GM19025 (cell line): Measurements from ENCODE around the gene SHROOM3.

ENCODE experiments used
- ATAC-seq: cut with Tn5 transposase; IDR thresholded peaks from one replicate; pipeline ENCODE4 v1.9.1; 2021; ENCODE audit warnings: mild to moderate bottlenecking, low read depth, moderate library complexity; ENCODE audit not compliant: unreplicated experiment

SHROOM3 gene

DNA sequence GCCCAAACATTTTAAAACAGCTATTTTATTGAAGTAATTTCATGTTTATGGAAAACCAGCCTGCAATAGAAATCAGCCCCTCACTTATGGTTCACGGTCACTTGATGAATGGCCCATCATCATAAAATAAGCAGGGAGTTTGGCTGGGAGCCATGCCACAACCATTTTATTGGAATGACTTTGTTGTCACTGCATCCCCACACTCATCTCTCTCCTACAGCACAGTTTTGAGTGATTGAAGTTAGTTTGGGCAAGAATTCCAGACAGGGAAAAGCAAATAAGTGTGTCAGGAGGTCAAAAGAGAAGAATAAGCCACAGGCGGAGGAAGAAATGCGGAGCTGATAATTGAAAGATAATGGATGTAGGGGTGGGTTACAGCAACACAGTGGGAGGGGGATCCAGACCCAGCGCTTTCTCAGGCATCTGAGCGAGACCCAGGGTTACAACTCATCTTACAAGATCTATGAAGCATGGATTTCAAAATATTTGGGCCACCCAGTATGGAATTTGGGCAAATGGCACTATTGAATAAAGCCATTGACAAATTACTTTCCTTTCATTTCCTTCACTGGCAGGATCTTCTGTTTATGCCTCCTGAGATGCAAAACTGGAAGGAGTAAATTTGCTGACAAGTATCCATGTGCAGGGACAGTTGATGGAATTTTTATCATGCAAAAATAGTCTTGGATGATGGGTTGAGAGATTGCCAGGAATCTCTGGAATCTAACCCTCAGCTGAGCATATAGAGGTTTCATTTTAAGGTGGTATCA lies 100.8 kb downstream of the SHROOM3 start:
- ATAC-seq, result no peak

GRCh38 chr4:76536373-76536689 lies 101.3 kb downstream of the SHROOM3 start:
- no peak for ATAC-seq

- ATAC-seq, result no peak
Measured at GRCh38 chr4:76538296-76538695, 103.3 kb downstream of the SHROOM3 start.

GRCh38 chr4:76539979-76540378 lies 105.0 kb downstream of the SHROOM3 start:
- ATAC-seq, result no peak

- ATAC-seq, result no peak
Measured at GRCh38 chr4:76540486-76540885, 105.5 kb downstream of the SHROOM3 start.

DNA sequence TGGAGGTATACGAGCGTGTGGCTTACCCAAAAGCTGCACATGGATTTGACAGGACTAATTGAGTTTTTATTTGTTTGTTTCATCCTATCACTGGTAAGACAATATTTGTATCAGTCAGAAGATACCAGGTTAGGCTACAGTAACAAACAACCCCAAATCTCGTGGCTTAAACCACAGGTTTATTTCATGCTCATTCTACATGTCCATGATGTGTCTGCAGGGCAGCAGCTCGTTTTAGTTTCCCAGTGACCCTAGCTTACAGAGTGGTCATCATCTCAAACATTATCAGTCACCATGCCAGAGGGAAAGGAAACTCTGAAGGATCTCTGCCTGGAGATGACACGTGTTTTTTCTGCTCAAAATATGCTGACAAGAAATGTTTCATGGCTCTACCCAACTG lies 108.3 kb downstream of the SHROOM3 start:
- ATAC-seq, result no peak

GRCh38 chr4:76544725-76545124 lies 109.7 kb downstream of the SHROOM3 start:
- ATAC-seq, result no peak

- ATAC-seq, result no peak
Measured at GRCh38 chr4:76545226-76545884, 110.3 kb downstream of the SHROOM3 start.

- ATAC-seq, result no peak
Measured at GRCh38 chr4:76546327-76546726, 111.3 kb downstream of the SHROOM3 start.

DNA sequence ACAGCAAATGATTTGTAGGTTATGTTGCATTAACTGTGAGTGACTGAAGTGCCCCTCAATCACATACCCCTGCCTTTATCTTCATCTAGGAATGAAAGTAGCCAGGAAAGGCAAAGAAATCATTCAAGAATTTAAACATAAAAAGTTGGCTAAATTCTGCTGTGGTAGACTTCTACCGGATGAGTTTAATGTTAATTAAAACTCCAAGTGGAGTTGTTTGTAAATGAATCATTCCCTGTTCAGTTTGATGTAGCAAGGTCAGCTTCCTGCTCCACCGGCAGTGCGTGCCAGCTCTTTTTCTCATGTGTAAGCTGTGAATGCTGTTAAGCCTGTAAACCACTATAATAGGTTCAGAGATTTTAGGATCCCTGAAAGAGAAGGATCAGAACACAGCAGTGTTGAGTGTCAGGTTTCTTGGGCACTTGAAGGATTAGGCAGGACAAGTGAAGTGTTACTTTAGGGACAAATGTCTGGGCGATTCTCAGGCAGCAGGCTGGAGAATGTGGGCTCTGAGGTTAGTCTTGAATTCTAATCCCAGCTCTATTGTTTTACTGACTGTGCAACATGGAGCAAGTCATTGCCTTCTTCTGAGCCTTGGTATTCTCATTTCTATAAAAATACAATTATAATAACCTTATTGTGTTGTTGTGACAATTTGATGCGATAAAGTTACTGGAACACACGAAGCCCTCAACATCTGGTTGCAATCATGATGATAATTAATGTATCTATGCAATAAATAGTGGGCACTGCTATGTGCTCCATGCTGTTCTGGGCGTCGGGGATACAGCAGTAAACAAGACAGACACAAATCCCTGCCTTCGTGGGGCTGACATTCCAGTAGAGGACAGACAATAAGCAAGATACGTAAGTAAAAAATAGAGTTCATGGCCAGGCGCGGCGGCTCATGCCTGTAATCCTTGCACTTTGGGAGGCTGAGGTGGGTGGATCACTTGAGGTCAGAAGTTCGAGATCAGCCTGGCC lies 112.0 kb downstream of the SHROOM3 start:
- no peak for ATAC-seq

DNA sequence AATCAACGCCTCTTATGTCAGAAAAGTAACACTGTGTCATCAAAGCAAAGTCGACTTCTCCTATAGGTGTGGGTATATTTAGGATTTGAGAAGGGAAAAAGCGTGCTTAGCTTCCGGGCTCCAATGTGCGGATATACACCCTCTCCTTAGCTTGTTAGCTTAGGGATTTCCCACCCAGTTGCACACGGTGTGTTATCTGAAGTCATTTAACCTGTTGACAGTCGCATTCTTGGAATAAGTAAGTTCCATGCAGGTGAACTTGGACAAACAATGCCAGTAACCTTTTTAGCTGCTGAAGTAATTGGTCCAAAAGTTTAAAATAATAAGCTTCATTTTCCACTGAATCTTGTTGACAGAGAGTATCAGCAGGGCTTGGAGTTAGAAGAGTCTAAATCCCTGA lies 113.7 kb downstream of the SHROOM3 start:
- no peak for ATAC-seq

- ATAC-seq, result no peak
Measured at GRCh38 chr4:76549765-76550164, 114.7 kb downstream of the SHROOM3 start.

- no peak for ATAC-seq
Measured at GRCh38 chr4:76550966-76551780, 116.1 kb downstream of the SHROOM3 start.

- no peak for ATAC-seq
Measured at GRCh38 chr4:76554630-76555029, 119.6 kb downstream of the SHROOM3 start.

- ATAC-seq, result no peak
Measured at GRCh38 chr4:76556452-76556851, 121.4 kb downstream of the SHROOM3 start.

DNA sequence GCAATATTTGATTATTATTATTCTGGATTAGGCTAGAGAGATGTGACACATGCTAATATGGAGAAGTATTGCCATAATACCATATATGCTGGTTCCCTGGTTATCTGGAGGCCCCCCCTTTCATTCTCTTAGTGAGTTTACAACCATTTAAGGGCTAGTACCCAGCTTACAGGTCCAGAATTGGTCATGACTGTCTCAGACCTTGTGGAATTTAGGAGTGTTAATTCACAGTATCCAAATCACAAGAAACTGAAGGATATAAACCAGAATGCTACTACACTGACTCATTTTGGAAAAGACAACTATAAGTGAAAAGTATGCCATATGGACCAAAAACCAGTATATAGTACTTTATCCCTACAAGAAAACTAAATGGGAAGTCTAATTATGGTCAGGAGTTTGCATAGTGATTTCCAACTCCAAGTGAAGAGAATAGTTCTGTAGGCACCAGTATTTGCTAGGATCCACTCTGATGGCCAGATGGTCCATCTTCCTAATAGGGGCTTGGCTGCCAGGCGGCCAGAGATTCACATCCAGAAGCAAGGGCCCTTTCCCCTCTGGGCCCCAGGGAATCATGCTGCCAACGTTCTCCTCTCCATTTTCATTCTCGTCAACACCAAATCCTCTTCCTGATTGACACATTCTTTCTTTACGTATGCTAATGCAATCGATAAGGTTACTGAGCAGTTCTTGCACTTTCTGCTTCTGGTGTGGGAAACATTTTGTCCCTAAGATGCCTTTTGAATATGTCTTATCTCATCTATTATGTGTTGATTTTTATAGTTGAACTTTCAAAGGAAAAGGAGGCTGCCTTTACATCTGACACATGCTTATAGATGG lies 123.6 kb downstream of the SHROOM3 start:
- ATAC-seq, result no peak

DNA sequence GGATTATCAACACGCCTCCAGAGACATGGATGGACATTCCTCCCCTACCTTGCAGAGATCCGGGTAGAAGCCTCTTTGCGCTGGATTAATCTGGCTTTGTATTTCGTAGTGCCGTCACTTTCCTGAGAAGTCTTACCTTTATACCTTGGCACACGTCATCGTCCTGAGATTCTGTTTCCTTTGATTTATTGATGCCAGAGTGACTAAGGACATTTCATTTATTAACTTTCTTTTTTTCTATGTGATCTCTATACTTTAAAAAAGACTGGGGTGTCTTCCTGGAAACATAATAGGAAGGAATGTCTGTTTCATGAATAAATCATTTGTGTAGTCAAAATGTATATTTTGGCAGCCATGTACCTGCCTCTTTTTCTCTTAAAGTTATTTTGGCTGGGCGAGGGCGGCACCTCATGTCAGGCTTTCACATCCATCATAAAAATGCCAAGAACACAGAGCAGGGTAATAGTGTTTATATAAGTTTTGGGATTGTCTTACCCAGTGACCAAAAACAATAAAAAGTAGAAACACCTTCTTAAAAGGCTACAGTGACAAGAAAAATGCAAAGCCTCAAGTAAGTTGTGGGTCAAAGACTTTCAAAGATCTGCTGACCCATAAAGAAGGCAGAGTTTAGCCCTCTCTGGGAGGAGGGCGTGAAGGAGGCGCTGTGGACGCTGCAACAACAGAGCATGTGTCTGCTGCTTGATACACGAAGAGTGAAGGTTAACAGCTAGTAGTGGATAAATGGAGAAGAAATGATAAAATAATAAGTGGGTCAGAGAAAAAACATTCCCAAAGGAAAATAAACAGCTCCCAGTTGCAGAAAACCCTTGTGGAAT lies 124.4 kb downstream of the SHROOM3 start:
- ATAC-seq, result no peak

DNA sequence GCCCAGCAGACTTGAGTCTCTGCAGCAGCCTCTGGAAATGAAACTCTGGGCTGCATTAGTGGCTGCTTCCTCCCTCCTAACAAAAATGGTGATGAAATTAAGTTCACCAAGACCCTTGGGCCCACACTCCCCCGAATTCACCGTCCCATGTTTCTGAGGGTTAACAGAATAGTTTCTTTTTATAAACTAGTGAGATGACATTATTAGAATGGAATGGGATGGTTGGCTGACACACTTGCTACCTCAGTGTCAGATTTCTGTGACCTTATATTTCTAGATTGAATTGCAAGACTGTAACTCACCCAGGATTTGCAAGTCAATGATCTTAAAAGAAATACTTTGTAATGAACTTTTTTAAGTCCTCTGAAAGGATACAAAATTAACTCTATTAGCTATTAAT lies 127.1 kb downstream of the SHROOM3 start:
- ATAC-seq, result no peak
